Mononuclear cell (primary cell): ENCODE measurements around the gene C1QB. TPM values are rescaled to one million over a fixed set of nuclear protein-coding genes. Genes with fewer than 3 reads are reported as not detected.

Experiments
- H3K27me3 ChIP-seq: 2 replicates; pipeline ENCODE4 v1.6.0; 2011; ENCODE audit warnings: low read length, control low read depth; ENCODE audit not compliant: insufficient read depth
- H3K4me1 ChIP-seq: 2 replicates; pipeline ENCODE4 v1.5.1; 2011; ENCODE audit warnings: mild to moderate bottlenecking, low read length, control low read depth; ENCODE audit not compliant: insufficient read depth
- H3K4me3 ChIP-seq: 2 replicates; pipeline ENCODE4 v1.5.1; 2011; ENCODE audit warnings: mild to moderate bottlenecking, low read length, moderate library complexity
- H3K9me3 ChIP-seq: 2 replicates; pipeline ENCODE4 v1.5.1; 2011; ENCODE audit warnings: low read depth, mild to moderate bottlenecking, control low read depth, low read length
- total RNA-seq: library from RNA; depleted of rRNA; stranded (reverse); fragments of >200 nt; gene quantifications from one replicate; pipeline ENCODE4 v1.2.3, GENCODE V29; 2012

Gene C1QB
- total RNA-seq, 1 donor, result 2.1 TPM

DNA sequence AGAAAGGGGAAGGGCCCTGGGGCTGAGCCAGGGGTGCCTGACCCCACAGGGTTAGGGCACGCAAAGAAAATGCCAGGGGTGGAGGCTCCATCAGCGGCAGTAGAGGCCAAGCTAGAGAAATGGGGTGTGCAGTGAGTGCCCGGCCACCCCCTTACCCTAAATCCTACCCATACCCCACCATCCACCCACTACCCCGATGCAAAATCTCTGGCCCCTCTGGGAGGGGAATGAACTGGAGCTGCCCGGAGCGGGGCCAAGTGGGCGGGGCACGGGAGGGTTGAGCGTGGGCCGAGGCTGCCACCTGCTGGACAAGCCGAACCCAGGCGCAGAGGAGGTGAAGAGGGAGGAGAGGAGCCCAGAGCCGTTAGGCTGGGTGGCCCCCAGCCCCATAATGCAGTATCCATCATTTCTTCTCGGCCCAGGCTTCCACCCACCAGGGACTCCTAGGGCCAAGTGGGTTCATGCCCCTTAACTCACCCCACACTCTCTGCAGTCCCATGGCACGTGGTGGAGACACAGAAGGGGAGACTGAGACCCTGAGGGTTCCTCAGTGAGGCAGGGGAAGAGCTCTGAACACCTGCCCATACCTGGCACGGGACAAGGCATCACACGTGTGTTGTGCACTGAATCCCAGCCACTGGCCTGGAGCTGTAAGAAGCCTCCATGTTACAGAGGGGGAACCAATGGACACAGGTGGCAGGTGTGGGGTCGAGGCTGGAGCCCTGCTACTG lies 11.0 kb upstream of the C1QB start:
- no peaks in the 10 kb centered on the region for H3K9me3 ChIP-seq
- no peak overlapping the region for H3K4me3 ChIP-seq
- no peaks in the 10 kb centered on the region for H3K27me3 ChIP-seq
- H3K4me1 ChIP-seq, result no peaks in the 10 kb centered on the region

DNA sequence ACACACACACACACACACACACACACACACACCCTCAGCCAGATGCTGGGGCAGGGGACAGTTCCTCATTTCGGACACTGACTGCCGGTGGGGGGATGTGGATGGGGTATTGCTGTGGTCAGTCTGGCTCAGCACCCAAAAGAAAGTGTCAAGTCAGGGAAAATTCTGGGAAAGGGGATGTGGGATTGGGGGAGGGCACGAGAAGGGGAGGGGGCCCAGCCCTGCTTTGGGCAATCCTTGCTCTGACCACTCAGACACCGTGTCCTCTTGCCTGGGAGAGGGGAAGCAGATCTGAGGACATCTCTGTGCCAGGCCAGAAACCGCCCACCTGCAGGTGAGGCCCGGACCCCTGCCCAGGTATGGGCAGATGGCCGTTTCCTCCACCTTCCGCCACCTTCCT lies 9.7 kb upstream of the C1QB start, which contains the start of gene C1QC:
Gene C1QC, plus strand, starts transcription at position 253 of the 400 bp plus-strand sequence. CDS start 391 bp downstream, outside the sequence.
- H3K27me3 ChIP-seq, result no peaks in the 10 kb centered on the region

DNA sequence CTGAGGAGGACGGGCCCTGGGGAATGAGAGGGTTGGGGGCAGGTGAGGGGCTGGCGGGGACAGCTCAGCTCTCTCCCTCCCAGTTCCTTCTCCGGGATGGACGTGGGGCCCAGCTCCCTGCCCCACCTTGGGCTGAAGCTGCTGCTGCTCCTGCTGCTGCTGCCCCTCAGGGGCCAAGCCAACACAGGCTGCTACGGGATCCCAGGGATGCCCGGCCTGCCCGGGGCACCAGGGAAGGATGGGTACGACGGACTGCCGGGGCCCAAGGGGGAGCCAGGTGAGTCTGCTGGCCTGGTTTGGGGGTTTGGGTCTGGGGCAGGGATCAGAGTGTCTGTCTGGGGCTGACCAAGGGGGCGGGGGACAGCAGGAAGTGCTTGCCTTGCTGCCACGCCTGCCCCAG lies 9.1 kb upstream of the C1QB start:
- H3K27me3 ChIP-seq, result no peaks in the 10 kb centered on the region
- no peak overlapping the region for H3K4me3 ChIP-seq
- H3K4me1 ChIP-seq, result no peaks in the 10 kb centered on the region
- H3K9me3 ChIP-seq, result no peaks in the 10 kb centered on the region

More for the DNA sequence above, 9.7 kb upstream of the C1QB start, which contains the start of gene C1QC:
- Histone ChIP-seq H3K9me3 (no peaks in the 10 kb centered on the region), H3K4me3 (no peak within 1 kb of the TSS), H3K4me1 (no peaks in the 10 kb centered on the region)

DNA sequence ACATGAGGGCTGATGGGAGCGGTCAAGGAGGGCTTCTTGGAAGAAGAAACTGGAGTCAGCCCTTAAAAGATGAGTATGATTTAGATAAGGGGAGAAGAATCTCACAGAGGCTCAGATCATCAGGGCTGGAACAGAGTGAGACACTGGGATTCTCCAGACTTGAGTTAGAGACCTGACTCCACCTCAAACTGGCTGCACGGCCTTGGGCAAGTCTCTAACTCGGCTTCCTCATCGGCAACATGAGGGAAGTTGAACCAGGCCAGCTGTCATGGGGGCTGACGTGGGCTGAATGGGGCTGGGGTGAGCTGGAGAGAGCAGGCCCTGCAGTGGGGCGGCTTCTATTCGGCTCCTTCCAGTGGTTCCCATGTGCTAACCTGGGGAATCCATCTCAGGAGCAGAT lies 7.1 kb upstream of the C1QB start:
- Histone ChIP-seq H3K27me3 (no peaks in the 10 kb centered on the region), H3K4me1 (no peaks in the 10 kb centered on the region), H3K4me3 (no peak overlapping the region), H3K9me3 (no peaks in the 10 kb centered on the region)

DNA sequence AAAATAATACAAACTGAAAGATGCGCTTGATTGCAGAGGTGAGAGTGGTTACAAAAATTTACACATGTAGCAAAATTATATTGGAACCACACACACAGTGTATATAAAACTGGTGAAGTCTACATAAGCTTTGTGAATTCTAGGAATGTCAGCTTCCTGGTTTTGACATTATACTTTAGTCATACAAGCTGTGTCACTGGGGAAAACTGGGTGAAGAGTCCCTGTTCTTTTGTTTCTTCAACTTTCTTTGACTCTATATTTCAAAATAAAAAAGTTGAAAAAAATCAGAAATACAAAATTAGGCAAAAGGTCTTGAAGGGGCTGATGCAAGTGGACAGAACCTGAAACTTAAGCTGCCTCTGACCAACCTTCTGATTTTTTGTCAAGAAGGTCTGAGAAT lies 6.7 kb upstream of the C1QB start:
- Histone ChIP-seq H3K4me1 (no peaks in the 10 kb centered on the region), H3K27me3 (no peaks in the 10 kb centered on the region), H3K4me3 (no peak overlapping the region), H3K9me3 (no peaks in the 10 kb centered on the region)

DNA sequence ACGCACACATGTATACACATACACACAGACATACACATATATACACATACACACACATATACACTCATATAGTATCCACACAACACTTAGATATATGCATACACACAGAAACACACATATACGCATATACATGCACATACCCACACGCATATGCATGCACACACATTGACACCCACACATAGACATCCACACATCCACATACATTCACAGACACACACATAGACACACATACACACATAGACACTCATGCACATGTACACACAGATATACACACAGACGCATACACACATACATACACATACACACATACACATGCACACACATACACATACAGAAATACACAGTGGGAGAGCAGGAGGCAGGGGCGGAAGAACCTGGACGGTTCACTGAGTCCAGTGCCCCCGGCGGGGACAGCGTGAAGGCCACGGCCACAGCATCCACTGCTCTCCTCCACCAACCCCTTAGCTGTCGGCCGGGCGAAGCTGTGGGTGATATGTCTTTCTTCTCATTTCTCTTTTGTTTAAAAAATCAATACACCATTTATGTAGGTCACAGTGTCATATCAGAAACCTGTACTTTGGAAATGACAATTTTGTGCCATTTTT lies 2.8 kb upstream of the C1QB start:
- no peaks in the 10 kb centered on the region for H3K4me1 ChIP-seq
- H3K4me3 ChIP-seq, result no peak overlapping the region
- no peaks in the 10 kb centered on the region for H3K9me3 ChIP-seq
- no peaks in the 10 kb centered on the region for H3K27me3 ChIP-seq

DNA sequence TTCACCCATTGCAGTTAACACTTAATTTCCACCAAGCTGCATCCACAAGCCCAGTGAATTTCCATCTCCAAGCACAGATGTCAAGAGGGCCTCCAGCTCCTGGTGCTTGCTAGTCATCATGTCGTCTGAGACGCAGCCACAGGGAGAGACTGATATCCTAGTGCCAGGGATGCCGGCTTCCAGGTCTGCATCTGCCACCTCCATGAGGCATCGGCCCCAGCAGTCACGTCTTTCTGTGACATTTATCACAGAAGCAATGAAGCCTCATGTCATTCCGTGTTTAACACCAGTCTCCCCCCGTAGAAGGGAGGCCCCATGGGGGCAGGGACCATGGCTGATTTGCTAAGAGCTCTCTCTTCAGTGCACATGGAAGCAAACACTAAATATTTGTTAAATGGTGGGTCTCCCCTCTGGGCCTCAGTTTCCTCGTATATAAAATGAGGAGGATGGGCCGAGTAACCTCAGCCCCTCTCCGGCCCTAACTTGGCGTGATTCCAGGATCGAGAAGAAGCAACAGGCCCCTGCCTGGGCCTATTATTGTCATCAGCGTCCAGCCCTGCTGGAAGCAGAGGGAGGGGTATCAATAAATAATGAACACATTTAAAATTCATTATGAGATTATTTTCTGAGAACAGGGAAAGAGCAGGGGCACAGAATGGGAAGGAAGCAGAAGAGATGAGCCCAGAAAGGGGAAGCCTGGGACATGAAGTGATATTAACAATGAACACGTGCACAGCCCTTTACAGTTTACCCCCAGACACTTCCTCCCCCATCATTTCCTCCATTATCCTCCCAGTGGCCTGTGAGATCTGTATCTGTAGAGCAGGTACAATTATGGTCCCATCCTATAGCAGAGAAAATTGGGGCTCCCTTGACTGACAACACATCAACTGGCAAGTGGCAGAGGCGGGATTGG lies 837 bp upstream of the C1QB start:
- H3K9me3 ChIP-seq, result no peaks in the 10 kb centered on the region
- no peaks in the 10 kb centered on the region for H3K27me3 ChIP-seq
- H3K4me1 ChIP-seq, result no peaks in the 10 kb centered on the region
- no peak overlapping the region for H3K4me3 ChIP-seq

DNA sequence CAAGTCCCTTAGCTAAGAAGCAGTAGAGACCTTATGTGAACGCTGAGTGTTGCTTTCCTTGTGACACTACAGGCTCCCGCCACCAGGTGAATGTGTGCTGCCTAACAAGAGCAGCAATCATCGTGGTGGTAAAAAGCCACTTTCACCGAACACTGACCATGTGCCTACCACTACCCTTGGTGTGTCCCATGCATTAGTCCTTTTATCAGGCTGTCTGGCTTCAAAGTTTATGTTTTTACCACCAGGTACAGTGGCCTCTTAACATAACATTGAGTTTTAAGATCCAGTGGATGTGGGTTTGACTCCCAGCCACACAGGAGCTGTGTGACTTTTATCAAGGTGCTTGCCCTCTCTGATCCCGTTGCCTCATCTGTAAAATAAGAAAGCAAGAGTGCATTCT lies 1.7 kb downstream of the C1QB start:
- Histone ChIP-seq H3K27me3 (no peaks in the 10 kb centered on the region), H3K4me1 (no peaks in the 10 kb centered on the region), H3K9me3 (no peaks in the 10 kb centered on the region), H3K4me3 (no peak overlapping the region)

DNA sequence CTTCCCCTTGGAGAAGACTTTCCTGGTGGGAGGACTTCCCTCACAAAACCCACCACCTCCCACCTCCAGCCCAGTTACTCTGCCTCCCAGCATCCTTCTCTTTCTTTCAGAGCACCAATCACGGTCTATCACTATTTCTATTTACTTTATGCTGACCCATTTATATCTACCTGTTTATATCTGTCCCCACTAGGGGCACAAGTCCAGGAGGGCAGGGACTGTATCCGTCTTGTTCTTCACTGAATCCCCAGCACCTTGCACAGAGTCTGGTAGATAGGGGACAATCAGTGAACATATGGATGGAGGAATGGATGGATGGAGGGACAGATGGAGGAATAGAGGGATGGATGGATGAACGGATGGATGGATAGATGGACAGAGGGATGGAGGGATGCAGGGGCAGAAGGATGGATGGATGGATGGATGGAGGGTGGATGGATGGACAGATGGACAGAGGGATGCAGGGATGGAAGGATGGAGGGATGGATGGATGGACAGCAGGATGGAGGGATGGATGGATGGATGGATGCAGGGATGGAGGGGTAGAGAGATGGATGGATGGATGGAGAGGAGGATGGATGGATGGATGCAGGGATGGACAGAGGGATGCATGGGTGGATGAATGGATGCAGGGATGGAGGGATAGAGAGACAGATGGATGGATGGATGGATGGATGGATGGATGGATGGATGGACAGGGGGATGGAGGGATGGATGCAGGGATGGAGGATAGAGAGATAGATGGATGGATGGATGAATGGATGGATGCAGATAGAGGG lies 5.5 kb downstream of the C1QB start:
- Histone ChIP-seq H3K9me3 (no peaks in the 10 kb centered on the region), H3K4me1 (no peaks in the 10 kb centered on the region)

DNA sequence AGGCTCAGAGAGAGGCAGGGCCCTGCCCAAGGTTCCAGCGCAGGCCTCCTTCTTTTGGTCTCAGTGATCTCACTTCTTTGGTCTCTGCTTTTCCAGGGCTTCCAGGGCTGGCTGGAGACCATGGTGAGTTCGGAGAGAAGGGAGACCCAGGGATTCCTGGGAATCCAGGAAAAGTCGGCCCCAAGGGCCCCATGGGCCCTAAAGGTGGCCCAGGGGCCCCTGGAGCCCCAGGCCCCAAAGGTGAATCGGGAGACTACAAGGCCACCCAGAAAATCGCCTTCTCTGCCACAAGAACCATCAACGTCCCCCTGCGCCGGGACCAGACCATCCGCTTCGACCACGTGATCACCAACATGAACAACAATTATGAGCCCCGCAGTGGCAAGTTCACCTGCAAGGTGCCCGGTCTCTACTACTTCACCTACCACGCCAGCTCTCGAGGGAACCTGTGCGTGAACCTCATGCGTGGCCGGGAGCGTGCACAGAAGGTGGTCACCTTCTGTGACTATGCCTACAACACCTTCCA lies 7.7 kb downstream of the C1QB start:
- no peaks in the 10 kb centered on the region for H3K9me3 ChIP-seq
- no peaks in the 10 kb centered on the region for H3K4me1 ChIP-seq
- H3K4me3 ChIP-seq, result no peak overlapping the region
- no peaks in the 10 kb centered on the region for H3K27me3 ChIP-seq

More for the DNA sequence above, 5.5 kb downstream of the C1QB start:
- Histone ChIP-seq H3K4me3 (no peak overlapping the region), H3K27me3 (no peaks in the 10 kb centered on the region)

DNA sequence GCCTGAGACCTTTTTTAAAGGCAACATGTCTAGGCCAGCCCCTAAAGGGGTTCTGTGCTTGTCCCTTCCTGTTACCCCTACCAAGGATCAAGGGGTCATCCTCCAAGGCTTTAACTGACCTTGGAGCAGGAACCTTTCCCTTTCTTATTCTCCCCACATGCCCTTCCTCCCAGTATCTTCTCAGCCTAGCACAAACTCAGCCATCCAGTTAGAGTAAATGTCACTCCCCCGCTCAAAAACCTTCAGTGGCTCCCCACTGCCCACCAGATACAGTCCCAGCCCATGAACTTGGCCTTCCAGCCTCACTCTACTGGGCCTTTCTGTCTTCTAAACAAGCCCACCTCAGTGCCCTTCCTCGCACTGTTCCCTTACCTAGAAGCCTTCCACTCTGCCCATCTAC lies 8.8 kb downstream of the C1QB start:
- Histone ChIP-seq H3K9me3 (no peaks in the 10 kb centered on the region), H3K27me3 (no peaks in the 10 kb centered on the region)

DNA sequence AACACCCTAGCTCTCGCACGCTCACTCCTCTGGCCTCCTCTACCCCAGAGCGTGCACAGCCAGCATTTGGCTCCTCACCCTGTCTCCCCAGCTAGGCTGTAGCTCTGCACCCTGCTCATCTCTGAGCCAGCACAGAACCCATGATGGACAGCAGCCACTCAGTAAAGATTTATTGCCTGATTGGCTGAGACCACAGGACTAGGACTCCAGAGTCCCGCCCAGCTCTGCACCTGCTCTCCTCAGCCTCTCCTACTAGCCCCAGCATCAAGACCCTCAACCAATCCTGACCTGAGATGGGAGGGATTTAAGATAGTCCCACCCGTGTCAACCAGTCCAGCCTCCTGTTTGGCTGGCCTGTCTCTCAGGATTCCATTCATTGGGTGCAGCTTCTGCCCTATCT lies 9.3 kb downstream of the C1QB start:
- Histone ChIP-seq H3K9me3 (no peaks in the 10 kb centered on the region), H3K4me1 (no peaks in the 10 kb centered on the region), H3K4me3 (no peak overlapping the region), H3K27me3 (no peaks in the 10 kb centered on the region)

More for the DNA sequence above, 8.8 kb downstream of the C1QB start:
- no peaks in the 10 kb centered on the region for H3K4me1 ChIP-seq
- H3K4me3 ChIP-seq, result no peak overlapping the region

DNA sequence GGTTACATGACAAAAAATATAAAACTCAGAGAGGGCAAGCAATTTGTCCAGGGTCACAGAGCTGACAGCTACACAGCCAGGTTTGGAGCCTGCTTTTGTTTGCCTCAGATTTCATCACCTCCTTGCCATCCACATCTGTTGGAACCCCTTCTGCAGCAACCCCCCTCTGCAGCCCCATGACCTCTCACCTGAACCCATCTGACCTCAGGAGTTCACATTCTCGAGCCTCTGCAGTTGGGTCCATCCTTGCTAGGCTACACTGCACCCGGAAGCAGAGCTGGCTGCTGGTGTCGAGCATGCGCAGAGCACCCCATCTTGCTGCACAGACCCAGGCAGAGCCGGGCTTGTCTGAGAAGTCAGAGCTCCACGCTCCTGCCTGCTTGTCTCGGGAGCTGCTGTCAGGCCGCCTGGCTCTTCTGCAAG lies 10.0 kb downstream of the C1QB start:
- Histone ChIP-seq H3K9me3 (no peaks in the 10 kb centered on the region), H3K4me1 (no peaks in the 10 kb centered on the region), H3K4me3 (no peak overlapping the region), H3K27me3 (no peaks in the 10 kb centered on the region)

DNA sequence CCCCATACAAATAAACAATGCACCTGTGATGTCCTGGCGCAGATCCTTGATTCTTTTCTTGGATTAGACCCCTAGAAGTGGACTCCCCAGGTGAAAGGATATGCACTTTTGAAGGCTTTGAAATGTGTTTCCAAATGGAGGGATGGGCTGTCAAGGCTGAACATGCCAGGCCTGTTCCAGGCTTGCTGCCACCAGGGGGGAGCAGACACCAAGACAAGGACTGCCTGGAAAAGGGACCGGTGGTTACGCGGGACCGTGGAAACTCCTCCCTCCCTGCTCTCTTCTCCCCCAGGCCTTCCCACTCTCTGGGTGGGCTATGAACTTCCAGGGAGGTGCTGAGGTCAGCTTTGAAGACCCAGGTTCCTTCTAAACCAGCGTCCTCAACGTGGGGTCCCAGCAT lies 12.7 kb downstream of the C1QB start:
- no peak overlapping the region for H3K4me3 ChIP-seq
- no peaks in the 10 kb centered on the region for H3K27me3 ChIP-seq
- no peaks in the 10 kb centered on the region for H3K9me3 ChIP-seq
- H3K4me1 ChIP-seq, result no peaks in the 10 kb centered on the region
